Measurements from ENCODE around the gene FAM185A.

DNA sequence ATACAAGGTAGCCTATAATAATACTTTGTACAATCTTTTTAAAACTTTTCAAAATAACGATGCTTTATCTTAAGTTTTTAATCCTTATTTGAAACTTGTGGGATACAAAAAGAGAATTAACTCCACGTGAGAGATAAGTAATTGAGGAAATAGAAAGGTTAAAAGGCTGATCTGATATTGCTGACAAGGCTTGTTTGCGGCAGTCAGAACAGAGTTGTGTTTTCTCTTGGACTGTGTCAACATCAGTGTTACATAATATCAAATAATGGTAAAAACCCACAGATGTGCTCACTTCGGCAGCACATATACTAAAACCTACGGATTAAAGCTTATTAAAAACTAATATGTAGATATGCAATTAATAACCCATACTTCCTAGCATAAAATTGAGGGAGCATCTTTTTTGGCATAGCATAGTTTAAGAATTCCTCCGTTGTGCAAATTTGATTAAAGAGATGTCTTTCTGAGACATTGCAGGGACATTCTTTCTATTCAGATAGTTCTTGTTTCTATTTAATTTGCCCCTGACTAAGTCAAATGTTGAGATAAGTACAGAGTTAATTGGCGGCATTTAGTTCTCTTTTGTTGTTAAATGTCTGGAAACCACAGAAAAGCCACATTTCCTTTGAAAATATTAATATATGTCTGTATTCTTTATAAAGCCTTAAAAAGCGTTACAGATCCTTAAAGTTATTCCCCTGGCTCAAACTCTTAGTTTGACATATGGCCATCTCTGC is 63.3 kb downstream of the FAM185A start:
- TF ChIP-seq, protein P1, sequence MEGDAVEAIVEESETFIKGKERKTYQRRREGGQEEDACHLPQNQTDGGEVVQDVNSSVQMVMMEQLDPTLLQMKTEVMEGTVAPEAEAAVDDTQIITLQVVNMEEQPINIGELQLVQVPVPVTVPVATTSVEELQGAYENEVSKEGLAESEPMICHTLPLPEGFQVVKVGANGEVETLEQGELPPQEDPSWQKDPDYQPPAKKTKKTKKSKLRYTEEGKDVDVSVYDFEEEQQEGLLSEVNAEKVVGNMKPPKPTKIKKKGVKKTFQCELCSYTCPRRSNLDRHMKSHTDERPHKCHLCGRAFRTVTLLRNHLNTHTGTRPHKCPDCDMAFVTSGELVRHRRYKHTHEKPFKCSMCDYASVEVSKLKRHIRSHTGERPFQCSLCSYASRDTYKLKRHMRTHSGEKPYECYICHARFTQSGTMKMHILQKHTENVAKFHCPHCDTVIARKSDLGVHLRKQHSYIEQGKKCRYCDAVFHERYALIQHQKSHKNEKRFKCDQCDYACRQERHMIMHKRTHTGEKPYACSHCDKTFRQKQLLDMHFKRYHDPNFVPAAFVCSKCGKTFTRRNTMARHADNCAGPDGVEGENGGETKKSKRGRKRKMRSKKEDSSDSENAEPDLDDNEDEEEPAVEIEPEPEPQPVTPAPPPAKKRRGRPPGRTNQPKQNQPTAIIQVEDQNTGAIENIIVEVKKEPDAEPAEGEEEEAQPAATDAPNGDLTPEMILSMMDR (conservative IDR thresholded peaks at IDR 0.05 in 1 of 2, IDR thresholded peaks at IDR 0.05 in 1 of 2; ENCODE audit: extremely low read depth in 1 of 2, insufficient read depth in 1 of 2, low read depth in 1 of 2, low read length in 2 of 2): no peak
- TF ChIP-seq EZH2 (IDR thresholded peaks at IDR 0.05; ENCODE audit: borderline replicate concordance, low read length): no peak
